GM12801 (cell line): ENCODE data around the gene SEMA3F.

Source experiments
- TF ChIP-seq, protein P1 (sequence below): IDR thresholded peaks from one replicate; pipeline ENCODE4 v1.5.1; 2011; ENCODE audit warnings: control low read depth; ENCODE audit not compliant: insufficient read length; ENCODE audit errors: extremely low read depth

Gene SEMA3F

DNA sequence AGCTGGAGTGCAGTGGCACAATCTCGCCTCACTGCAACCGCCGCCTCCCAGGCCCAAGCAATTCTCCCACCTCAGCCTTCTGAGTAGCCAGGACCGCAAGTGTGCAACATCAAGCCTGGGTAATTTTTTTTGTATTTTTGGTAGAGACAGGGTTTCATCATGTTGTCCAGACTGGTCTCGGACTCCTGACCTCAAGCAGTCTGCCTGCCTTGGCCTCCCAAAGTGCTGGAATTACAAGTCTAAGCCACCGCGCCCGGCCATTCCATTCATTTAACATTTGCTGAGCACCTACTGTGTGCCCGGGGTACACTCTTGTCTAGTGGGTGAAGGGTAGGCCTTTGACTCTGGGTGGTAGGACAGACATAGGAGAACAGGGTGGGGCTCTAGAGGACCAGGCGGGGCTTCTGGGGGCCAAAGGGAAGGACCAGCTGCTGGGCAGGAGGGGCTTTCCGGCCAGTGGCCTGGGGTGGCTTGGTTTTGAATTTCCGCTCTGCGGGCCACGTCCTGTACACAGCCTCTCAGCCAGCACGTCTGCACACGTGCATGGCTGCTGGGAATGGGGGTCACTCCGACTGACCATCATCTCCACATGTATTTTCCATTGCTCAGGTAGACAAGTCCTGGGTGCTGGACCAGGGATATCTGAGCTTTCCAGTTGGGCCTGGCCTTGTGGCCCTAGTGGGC, 52.4 kb downstream of the SEMA3F start:
- TF ChIP-seq, protein P1, sequence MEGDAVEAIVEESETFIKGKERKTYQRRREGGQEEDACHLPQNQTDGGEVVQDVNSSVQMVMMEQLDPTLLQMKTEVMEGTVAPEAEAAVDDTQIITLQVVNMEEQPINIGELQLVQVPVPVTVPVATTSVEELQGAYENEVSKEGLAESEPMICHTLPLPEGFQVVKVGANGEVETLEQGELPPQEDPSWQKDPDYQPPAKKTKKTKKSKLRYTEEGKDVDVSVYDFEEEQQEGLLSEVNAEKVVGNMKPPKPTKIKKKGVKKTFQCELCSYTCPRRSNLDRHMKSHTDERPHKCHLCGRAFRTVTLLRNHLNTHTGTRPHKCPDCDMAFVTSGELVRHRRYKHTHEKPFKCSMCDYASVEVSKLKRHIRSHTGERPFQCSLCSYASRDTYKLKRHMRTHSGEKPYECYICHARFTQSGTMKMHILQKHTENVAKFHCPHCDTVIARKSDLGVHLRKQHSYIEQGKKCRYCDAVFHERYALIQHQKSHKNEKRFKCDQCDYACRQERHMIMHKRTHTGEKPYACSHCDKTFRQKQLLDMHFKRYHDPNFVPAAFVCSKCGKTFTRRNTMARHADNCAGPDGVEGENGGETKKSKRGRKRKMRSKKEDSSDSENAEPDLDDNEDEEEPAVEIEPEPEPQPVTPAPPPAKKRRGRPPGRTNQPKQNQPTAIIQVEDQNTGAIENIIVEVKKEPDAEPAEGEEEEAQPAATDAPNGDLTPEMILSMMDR, result no peak

DNA sequence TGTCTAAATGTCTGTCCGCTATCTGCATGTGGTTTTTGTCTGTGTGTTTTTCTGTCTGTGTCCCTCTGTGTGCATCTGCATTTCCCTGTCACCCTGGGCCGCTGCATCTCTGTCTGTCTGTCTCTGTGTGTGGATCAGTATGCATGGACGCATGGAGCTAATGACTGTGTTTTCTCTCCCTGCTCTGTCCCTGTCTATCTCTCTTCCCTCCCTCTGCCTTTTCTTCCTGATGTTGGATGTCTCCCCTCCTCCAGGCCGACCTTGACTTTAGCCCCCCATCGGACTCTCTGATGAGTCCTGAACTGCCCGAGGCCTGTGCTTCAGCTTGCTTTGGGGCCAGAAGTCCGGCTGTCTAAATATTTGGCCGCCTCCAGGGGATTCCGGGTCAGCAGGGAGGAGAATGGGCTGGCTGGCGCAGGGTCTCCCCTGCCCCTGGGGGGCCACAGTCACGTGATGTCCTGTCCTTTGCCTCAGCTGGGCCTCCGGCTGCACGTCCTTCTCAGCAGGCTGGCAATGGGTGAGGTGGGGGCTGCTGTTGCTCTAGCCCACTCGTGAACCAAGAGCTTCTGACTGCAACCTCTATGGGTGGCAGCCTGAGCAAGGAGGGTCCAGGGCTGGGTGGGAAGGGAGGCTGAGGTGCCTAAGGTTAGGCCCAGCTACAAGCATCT, 53.7 kb downstream of the SEMA3F start:
- TF ChIP-seq, protein P1, result no peak

DNA sequence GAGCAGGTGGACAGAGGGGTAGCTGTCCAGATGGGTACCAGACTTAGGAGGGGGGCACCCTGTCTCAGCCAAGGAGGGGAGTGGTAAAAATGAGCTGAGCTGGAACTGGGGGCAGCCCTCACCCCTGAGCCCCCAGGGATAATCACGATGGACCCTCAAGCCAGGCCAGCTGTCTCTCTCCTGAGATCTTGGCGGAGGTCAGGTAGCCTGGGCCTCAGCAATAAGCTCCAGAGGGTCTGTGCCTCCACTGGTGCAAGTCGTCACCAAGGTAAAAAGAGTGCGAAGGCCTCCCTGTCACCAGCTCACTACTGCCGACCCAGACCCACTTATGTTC, 55.0 kb downstream of the SEMA3F start:
- TF ChIP-seq, protein P1, result no peak

DNA sequence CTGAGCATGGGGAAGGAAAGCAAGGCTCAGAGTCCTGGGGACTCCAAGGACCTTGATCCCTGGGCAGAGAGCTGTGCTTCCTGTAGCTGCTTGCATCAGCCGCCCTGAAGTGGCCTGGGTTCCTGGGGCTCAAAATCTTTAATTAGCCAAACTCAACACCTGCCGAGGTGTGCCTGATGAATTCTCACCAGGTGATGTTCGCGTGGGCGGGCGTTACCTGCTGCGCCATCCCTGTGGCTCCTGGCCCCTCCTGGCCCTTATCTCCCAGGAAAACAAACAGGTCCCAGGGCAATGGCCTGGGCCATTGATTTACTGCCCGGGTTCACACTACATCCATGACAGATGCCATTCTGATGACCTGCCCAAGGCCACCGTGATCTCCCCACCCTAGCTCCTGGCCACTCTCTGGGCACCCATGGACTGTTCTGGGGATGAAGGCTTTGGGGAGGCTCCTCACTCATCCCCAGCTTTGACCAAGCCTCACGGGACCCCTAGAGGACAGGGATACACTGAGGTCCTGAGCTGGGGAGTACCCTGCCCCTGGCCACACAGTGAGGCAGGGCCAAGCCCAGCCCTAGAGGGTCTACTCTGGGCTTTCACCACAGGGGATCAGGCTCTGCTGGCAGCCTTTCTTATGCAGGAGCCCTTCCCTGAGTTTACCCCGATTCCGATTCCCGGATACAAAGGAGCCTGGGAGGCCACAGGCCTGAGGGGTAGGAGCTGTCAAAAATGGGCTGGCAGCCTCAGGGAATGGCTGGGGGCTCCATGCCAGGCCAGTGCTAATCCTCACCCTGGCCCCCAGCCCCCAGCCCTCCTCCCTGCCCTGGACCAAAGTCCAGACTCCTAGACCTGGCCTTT, 55.6 kb downstream of the SEMA3F start:
- TF ChIP-seq, protein P1, result no peak

DNA sequence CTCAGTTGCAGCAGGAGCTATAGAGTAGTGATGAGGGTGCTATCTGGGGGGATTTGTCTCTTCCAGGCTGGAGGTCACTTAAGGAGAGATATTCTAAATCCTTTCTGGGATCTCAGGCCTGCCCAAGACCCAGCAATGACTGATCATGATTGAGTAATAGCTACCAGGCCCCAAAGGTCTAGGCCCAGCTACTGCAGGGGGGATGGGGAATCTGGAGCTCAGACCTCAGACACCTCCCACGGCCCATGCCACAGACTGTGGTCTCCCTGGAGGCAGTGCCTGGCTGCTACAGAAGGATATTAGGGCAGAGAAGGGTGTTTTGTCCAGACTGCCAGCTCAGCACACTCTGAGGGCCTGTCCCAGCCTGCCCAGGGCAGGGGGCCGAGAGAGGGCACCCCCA, 56.8 kb downstream of the SEMA3F start:
- TF ChIP-seq, protein P1, result no peak

DNA sequence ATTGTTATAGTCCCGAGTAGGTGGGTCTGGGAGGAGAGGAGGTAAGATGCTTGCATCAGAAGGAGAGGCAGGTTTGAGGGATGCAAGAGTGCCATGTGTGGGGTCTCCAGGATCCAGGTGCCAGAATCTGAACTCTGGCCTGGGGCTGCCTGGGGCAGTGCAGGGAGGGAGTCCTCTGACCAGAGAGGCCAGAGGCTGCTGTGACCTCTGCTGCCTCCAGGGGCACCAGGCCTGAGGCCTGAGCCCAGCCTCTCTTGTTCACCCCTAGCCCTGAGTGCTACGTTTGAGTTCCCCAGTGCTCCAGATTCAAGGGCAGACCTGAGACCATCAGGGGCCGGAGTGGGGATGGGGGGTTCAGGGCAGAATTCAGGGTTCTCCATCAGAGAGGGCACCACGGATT, 57.4 kb downstream of the SEMA3F start:
- TF ChIP-seq, protein P1, result no peak

DNA sequence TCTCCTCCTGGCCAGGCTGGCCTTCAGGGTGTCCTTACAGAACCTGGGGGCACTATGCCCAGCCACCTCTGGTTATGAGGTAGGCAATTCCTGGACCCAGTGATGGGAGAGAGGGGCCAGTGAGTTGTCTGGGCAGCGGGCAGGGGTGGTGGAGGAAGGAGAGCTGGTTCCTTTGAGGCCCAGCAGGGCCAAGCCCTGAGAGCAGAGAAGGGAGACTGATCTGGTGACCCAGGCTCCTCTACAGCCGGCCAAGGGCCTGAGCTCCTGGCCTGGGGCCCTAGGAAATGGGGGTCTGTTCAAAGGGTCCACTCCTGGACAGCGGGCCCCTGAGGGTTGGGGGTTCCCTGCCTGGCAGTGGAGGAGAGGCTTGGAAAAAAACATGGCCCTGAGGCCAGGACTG, 57.8 kb downstream of the SEMA3F start:
- TF ChIP-seq, protein P1, result no peak
